Tibial nerve (tissue), 4 donors: Measurements from ENCODE around the gene KRT13. TPM values are rescaled to one million over a fixed set of nuclear protein-coding genes. Genes with fewer than 3 reads are reported as not detected.

ENCODE experiments used
- DNase-seq, 2 donors: peaks; one replicate each; pipeline ENCODE4 v3.0.0-alpha.2; 2019; ENCODE audit warnings: low spot score in 2 of 2
- H3K27ac ChIP-seq, 4 donors: fragments of 200-600 bp; sonication (generic) in 3 of 4; one replicate each; pipeline ENCODE4 v1.5.1; 2017 to 2019; ENCODE audit warnings: mild to moderate bottlenecking in 1 of 4
- H3K27me3 ChIP-seq, 2 donors: fragments of 200-600 bp; sonication (generic) in 1 of 2; one replicate each; pipeline versions ENCODE4 v1.5.1 to v1.6.0; 2017 to 2019
- H3K36me3 ChIP-seq, 3 donors: fragments of 200-600 bp; sonication (generic); one replicate each; pipeline ENCODE4 v1.5.1; 2018 to 2019
- H3K4me1 ChIP-seq, 4 donors: fragments of 200-600 bp; sonication (generic) in 3 of 4; one replicate each; pipeline ENCODE4 v1.5.1; 2017 to 2019
- H3K4me3 ChIP-seq, 4 donors: fragments of 200-600 bp; sonication (generic) in 3 of 4; one replicate each; pipeline ENCODE4 v1.5.1; 2017 to 2019; ENCODE audit warnings: mild to moderate bottlenecking in 1 of 4, moderate library complexity in 1 of 4
- H3K9me3 ChIP-seq, 4 donors: fragments of 200-600 bp; sonication (generic) in 3 of 4; one replicate each; pipeline ENCODE4 v1.5.1; 2017 to 2019
- CTCF ChIP-seq, 5 experiments: fragments of 200-600 bp in 3 of 5; fragments of 450-650 bp in 2 of 5; sonication (generic) in 3 of 5; IDR thresholded peaks; one replicate each; pipeline ENCODE4 v1.5.1; 2016 to 2019; ENCODE audit warnings: antibody characterized with exemption in 5 of 5, mild to moderate bottlenecking in 3 of 5, moderate library complexity in 2 of 5
- EP300 ChIP-seq, 2 donors: sonication (generic); formaldehyde crosslinking; IDR thresholded peaks; one replicate each; pipeline ENCODE4 v1.6.1; 2017; ENCODE audit warnings: antibody characterized with exemption in 2 of 2, mild to moderate bottlenecking in 1 of 2
- POLR2A ChIP-seq, 2 donors: fragments of 450-650 bp; IDR thresholded peaks; one replicate each; pipeline ENCODE4 v1.6.1; 2017; ENCODE audit warnings: antibody characterized with exemption in 2 of 2, mild to moderate bottlenecking in 2 of 2, moderate library complexity in 2 of 2
- WGBS, 2 donors: methylation state at CpG; one replicate each; pipeline ENCODE4 v1.1.5; 2018; 5-methylcytosine and 5-hydroxymethylcytosine counted together
- total RNA-seq, 4 donors: library from RNA; depleted of rRNA; stranded (reverse); fragments of >200 nt; gene quantifications; one replicate each; pipeline ENCODE4 v1.1.0, GENCODE V29; 2016

The KRT13 gene
- total RNA-seq, 4 donors from 2014 or later = 0.42 TPM; not detected in 3

- Histone ChIP-seq H3K27ac (no peak overlapping the region), H3K4me3 (no peak overlapping the region), H3K4me1 (peaks cover 0 to 3% (median 0%) of the 10 kb centered on the region in 4 donors), H3K9me3 (no peaks in the 10 kb centered on the region), H3K27me3 (no peaks in the 10 kb centered on the region), H3K36me3 (no peaks in the 10 kb centered on the region)
- WGBS, 2 donors = 91 to 98% methylated on average over 9 of the region's 9 CpGs
- TF ChIP-seq EP300 (IDR thresholded peaks at IDR 0.05) = no peak
- no peak for TF ChIP-seq POLR2A (IDR thresholded peaks at IDR 0.05)
- TF ChIP-seq CTCF (IDR thresholded peaks at IDR 0.05) = no peak
- no peak for DNase-seq
These were observed 32.6 kb upstream of the KRT13 start for GRCh38 chr17:41537990-41538389.

GRCh38 chr17:41537614-41537954 is 32.2 kb upstream of the KRT13 start:
- Histone ChIP-seq H3K36me3 (no peaks in the 10 kb centered on the region), H3K4me1 (peaks cover 0 to 3% (median 0%) of the 10 kb centered on the region in 4 donors), H3K27ac (no peak overlapping the region), H3K27me3 (no peaks in the 10 kb centered on the region), H3K4me3 (no peak overlapping the region), H3K9me3 (no peaks in the 10 kb centered on the region)
- DNase-seq = no peak
- TF ChIP-seq CTCF (IDR thresholded peaks at IDR 0.05) = no peak
- TF ChIP-seq EP300 (IDR thresholded peaks at IDR 0.05) = no peak
- TF ChIP-seq POLR2A (IDR thresholded peaks at IDR 0.05) = no peak
- 76 to 82% methylated on average over 7 of the region's 7 CpGs for WGBS, 2 donors

GRCh38 chr17:41536741-41537613 is 31.6 kb upstream of the KRT13 start:
- no peak for TF ChIP-seq EP300 (IDR thresholded peaks at IDR 0.05)
- no peak for TF ChIP-seq CTCF (IDR thresholded peaks at IDR 0.05)
- no peak for TF ChIP-seq POLR2A (IDR thresholded peaks at IDR 0.05)

GRCh38 chr17:41535764-41536481 is 30.5 kb upstream of the KRT13 start:
- Histone ChIP-seq H3K27me3 (peaks cover 0 to 4% of the 10 kb centered on the region in 2 donors), H3K9me3 (no peaks in the 10 kb centered on the region), H3K36me3 (no peaks in the 10 kb centered on the region), H3K27ac (no peak overlapping the region), H3K4me1 (peaks cover 0 to 12% (median 0%) of the 10 kb centered on the region in 4 donors), H3K4me3 (no peak overlapping the region)
- DNase-seq = no peak
- 61 to 64% methylated on average over 12 to 13 of the region's 15 CpGs for WGBS, 2 donors
- TF ChIP-seq CTCF (IDR thresholded peaks at IDR 0.05) (no peak), POLR2A (IDR thresholded peaks at IDR 0.05) (no peak), EP300 (IDR thresholded peaks at IDR 0.05) (no peak)

More at GRCh38 chr17:41536741-41537613, 31.6 kb upstream of the KRT13 start:
- H3K4me3 ChIP-seq = no peak overlapping the region
- peaks cover 0 to 3% (median 0%) of the 10 kb centered on the region in 4 donors for H3K4me1 ChIP-seq
- no peaks in the 10 kb centered on the region for H3K36me3 ChIP-seq
- H3K27ac ChIP-seq = no peak overlapping the region
- no peaks in the 10 kb centered on the region for H3K9me3 ChIP-seq
- H3K27me3 ChIP-seq = no peaks in the 10 kb centered on the region
- whole genome bisulfite sequencing, 2 donors = 91% methylated on average over 7 of the region's 7 CpGs
- DNase-seq = no peak
